D721Med (cell line): ENCODE measurements around the gene PRKCZ.

Source experiments
- DNase-seq: peaks from one replicate; pipeline ENCODE4 v3.0.0; 2011; ENCODE audit warnings: low spot score; ENCODE audit not compliant: insufficient read length
- FAIRE-seq: peaks from 2 replicates; lab custom pipeline; 2011; peaks lifted over from hg19 to GRCh38; lab: Jason Lieb, UNC
- TF ChIP-seq, protein P1 (sequence below): IDR thresholded peaks from 2 replicates; pipeline ENCODE4 v1.5.1; 2012; ENCODE audit warnings: mild to moderate bottlenecking, control low read depth; ENCODE audit not compliant: insufficient read depth; ENCODE audit errors: missing control alignments

PRKCZ gene

DNA sequence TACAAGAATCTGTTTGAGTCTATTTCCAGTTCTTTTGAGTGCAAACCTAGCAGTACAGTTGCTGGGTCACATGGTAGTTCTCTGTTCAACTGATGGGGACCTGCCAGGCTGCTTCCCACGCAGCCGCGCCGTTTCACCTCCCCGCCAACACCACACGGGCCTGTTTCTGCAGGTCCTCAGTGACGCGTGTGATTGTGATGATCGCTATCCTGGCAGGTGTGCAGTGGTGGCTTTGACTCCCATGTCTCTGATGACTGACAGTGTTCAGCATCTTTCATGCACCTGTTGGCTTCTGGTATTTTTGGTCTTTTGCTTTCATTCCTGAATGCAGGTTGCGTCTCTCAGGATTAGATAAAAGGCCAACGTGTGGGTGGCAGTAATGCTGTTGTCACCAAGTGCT lies 102.7 kb downstream of the PRKCZ start:
- TF ChIP-seq, protein P1, sequence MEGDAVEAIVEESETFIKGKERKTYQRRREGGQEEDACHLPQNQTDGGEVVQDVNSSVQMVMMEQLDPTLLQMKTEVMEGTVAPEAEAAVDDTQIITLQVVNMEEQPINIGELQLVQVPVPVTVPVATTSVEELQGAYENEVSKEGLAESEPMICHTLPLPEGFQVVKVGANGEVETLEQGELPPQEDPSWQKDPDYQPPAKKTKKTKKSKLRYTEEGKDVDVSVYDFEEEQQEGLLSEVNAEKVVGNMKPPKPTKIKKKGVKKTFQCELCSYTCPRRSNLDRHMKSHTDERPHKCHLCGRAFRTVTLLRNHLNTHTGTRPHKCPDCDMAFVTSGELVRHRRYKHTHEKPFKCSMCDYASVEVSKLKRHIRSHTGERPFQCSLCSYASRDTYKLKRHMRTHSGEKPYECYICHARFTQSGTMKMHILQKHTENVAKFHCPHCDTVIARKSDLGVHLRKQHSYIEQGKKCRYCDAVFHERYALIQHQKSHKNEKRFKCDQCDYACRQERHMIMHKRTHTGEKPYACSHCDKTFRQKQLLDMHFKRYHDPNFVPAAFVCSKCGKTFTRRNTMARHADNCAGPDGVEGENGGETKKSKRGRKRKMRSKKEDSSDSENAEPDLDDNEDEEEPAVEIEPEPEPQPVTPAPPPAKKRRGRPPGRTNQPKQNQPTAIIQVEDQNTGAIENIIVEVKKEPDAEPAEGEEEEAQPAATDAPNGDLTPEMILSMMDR: no peak
- DNase-seq: no peak
- no peak for FAIRE-seq

DNA sequence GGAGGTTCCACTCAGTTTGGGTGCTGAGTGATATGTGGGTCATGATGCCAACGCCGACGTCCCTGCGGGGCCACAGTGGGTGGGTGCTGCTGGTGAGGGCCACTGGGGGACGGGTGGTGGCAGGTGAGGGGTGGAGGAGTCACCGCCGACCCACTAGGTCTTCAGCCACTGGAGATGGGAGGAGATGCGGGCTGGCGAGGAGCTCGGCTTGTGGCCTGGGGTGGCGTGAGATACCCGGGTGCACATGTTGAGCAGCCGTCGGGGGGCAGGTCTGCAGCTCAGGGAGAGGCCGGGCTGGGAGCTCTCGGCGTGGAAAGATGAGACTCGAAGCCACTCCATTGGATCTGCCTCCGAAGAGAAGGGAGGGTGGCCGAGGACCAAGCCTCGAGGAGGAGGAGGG lies 103.8 kb downstream of the PRKCZ start:
- FAIRE-seq (no peak), DNase-seq (no peak)
- TF ChIP-seq, protein P1: no peak

DNA sequence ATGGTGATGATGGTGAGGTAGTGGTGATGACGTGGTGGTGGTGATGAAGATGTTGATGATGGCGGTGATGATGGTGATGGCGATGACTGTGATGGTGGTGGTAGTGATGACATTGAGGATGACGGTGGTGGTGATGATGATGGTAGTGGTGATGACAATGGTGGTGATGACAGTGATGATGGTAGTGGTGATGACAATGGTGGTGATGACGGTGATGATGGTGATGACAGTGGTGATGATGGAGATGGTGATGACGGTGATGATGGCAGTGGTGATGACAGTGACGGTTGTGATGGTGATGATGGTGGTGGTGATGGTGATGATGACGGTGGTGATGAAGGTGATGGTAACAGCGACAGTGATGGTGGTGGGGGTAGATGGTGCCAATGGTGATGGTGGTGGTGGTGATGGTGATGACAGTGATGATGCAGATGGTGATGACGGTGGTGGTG lies 105.0 kb downstream of the PRKCZ start:
- DNase-seq (no peak), FAIRE-seq (no peak)
- TF ChIP-seq, protein P1: no peak

DNA sequence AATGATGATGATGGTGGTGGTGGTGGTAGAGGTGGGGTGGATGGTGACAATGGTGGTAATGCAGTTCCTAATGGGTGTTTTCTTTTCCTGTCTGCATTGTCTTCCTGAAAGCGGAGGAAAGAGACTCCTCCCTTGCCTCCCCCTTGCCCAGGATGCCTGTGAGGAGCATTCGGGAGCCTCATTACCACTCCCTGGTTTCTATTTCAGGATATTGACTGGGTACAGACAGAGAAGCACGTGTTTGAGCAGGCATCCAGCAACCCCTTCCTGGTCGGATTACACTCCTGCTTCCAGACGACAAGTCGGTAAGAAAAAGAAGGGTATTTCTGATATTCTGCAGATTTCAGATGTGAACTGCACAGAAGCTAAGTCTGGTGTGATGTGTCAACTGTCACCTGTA lies 105.6 kb downstream of the PRKCZ start:
- FAIRE-seq: no peak
- DNase-seq: no peak

DNA sequence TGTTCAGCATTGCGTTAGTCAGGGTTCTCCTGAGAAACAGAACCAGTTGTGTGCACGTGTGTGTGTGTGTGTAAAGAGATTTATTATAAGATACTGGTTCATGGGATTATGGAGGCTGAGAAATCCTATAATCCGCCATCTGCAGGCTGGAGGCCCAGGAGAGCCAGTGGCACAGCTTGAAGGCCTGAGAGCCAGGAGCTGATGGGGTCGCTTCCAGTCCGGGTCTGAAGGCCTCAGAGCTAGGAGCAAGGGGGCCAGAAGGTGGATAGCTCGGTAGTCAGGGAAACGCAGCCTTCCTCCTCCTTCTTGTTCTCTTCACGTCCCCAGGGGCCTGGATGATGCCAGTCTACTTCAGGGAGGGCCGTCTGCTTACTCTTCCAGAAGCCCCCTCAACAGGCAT lies 106.7 kb downstream of the PRKCZ start:
- DNase-seq (peak; percentile 38), FAIRE-seq (no peak)
- TF ChIP-seq, protein P1: no peak

More for the DNA sequence above, 105.6 kb downstream of the PRKCZ start:
- TF ChIP-seq, protein P1: no peak

DNA sequence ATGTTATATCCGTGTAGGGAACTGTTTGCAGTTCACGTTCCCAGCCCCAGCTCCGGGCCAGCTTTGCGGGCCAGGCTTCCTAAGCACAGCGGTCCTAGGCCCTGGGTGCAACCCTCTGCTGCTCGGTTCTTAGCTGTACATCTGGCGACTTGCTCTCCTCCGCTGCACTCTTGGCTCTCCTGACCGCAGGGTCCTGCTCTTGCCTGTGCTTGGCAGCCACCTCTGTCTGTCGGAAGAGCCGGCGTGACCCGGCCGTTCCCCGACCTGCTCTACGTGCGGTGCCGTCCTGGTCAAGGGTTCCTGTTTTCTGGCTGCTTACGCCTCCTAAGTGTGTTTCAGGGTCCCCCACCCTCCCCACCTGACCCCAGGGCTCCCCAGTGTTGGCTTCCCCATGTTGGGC lies 107.6 kb downstream of the PRKCZ start:
- TF ChIP-seq, protein P1: no peak
- no peak for FAIRE-seq
- no peak for DNase-seq

DNA sequence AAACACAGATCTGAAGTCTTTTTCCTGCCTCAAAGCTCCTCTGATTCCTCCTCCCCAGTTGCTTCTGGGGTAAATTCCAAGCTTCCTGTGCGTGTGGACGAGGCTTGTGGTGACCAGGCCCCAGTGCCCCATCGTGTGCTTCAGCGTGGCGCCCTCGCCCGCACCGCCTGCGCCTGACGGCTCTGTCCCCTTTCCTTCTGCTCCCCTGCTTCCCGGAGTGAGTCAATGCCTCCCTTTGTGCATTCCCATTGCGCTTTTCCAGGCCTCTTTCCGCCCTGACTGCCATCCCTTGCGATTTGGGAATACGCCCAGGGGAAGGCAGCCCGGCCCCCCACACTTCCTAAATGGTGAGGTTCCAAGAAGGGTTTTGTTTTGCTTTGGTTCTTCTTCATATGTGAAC lies 108.1 kb downstream of the PRKCZ start:
- TF ChIP-seq, protein P1: no peak
- FAIRE-seq: no peak
- no peak for DNase-seq
